HCT116 (cell line): ENCODE data around the gene GGT5.

Source experiments
- ATF3 ChIP-seq: IDR thresholded peaks from 2 replicates; pipeline ENCODE4 v1.6.1; 2012
- CBX3 ChIP-seq: IDR thresholded peaks from 2 replicates; pipeline ENCODE4 v1.6.1; 2012; ENCODE audit warnings: low read depth
- CTCF ChIP-seq, 3 experiments: fragments of 200-600 bp in 1 of 3; sonication (generic) in 1 of 3; IDR thresholded peaks in 2 of 3; conservative IDR thresholded peaks in 1 of 3; 2 replicates each; pipeline ENCODE4 v1.5.1; 2012 to 2017; ENCODE audit warnings: low read depth in 2 of 3, low read length in 2 of 3, antibody characterized with exemption in 1 of 3, borderline replicate concordance in 1 of 3, control low read depth in 1 of 3, mild to moderate bottlenecking in 1 of 3, mixed read lengths in 1 of 3, mixed run types in 1 of 3, moderate library complexity in 1 of 3; ENCODE audit not compliant: insufficient read depth in 1 of 3
- JUND ChIP-seq: IDR thresholded peaks from 2 replicates; pipeline ENCODE4 v1.6.1; 2012
- MAX ChIP-seq: IDR thresholded peaks from 2 replicates; pipeline ENCODE4 v1.6.1; 2012
- POLR2A ChIP-seq: IDR thresholded peaks from 2 replicates; pipeline ENCODE4 v1.7.0; 2011; ENCODE audit warnings: borderline replicate concordance; ENCODE audit not compliant: insufficient read depth, insufficient read length; ENCODE audit errors: extremely low read depth
- POLR2AphosphoS5 ChIP-seq: IDR thresholded peaks from 2 replicates; pipeline ENCODE4 v1.6.1; 2011; ENCODE audit warnings: mild to moderate bottlenecking, low read depth, low read length, moderate library complexity
- RAD21 ChIP-seq: IDR thresholded peaks from 2 replicates; pipeline ENCODE4 v1.6.1; 2012; ENCODE audit warnings: low read depth, mild to moderate bottlenecking
- REST ChIP-seq: IDR thresholded peaks from 2 replicates; pipeline ENCODE4 v1.6.1; 2012; ENCODE audit warnings: low read depth
- SP1 ChIP-seq: IDR thresholded peaks from 2 replicates; pipeline ENCODE4 v1.6.1; 2012; ENCODE audit warnings: low read depth
- YY1 ChIP-seq: IDR thresholded peaks from 2 replicates; pipeline ENCODE4 v1.6.1; 2011; ENCODE audit warnings: low read length, low read depth, moderate library complexity, mild to moderate bottlenecking; ENCODE audit not compliant: insufficient replicate concordance; ENCODE audit errors: extremely low read depth

GRCh38 chr22:24181996-24182899 lies 62.6 kb downstream of the GGT5 start:
- TF ChIP-seq CBX3 (no peak), CTCF (IDR thresholded peaks at IDR 0.05 in 2 of 3, conservative IDR thresholded peaks at IDR 0.05 in 1 of 3; ENCODE audit: borderline replicate concordance in 1 of 3, insufficient read depth in 1 of 3, low read depth in 2 of 3, low read length in 2 of 3) (no peak), JUND (no peak), POLR2A (no peak), ATF3 (no peak), MAX (no peak), YY1 (no peak), RAD21 (peak; percentile 40; the same call in 1 of the 2 replicates), POLR2AphosphoS5 (no peak), REST (no peak), SP1 (no peak)
